CD4-positive, alpha-beta T cell treated with Interferon alpha-2 for 1 hour (primary cell): ENCODE results near the gene RPL7A.

ENCODE experiments used
- DNase-seq, 2 donors: peaks; one replicate each; pipeline ENCODE4 v3.0.0-alpha.2; 2020 to 2022

Gene RPL7A

GRCh38 chr9:133349965-133350616, 2.1 kb downstream of the RPL7A start:
- no peak for DNase-seq

- DNase-seq: no peak
Observed at GRCh38 chr9:133351526-133351907, 3.5 kb downstream of the RPL7A start.

GRCh38 chr9:133351908-133352634, 4.1 kb downstream of the RPL7A start:
- DNase-seq: peak; percentile 31 to 42

GRCh38 chr9:133352635-133353340, 4.8 kb downstream of the RPL7A start:
- DNase-seq: no peak

- DNase-seq: no peak
Observed at GRCh38 chr9:133353548-133353947, 5.5 kb downstream of the RPL7A start.

GRCh38 chr9:133354766-133355165, 6.7 kb downstream of the RPL7A start:
- no peak for DNase-seq

GRCh38 chr9:133355881-133356357, 7.9 kb downstream of the RPL7A start:
- DNase-seq: no peak

GRCh38 chr9:133356391-133357091, 8.5 kb downstream of the RPL7A start, which contains the start of the genes SURF1 and SURF2:
Gene SURF1 (minus strand): TSS chr9:133356487. CDS start chr9:133356453, 34 bp downstream.
Gene SURF2 (plus strand): TSS chr9:133356550. CDS start chr9:133356593, 43 bp downstream.
- DNase-seq: peak; percentile 85 to 91

- no peak for DNase-seq
Observed at GRCh38 chr9:133357656-133358055, 9.6 kb downstream of the RPL7A start.

GRCh38 chr9:133359399-133360175, 11.6 kb downstream of the RPL7A start:
- DNase-seq: no peak

- no peak for DNase-seq
Observed at GRCh38 chr9:133360400-133361393, 12.7 kb downstream of the RPL7A start.

- no peak for DNase-seq
Observed at GRCh38 chr9:133361507-133362092, 13.6 kb downstream of the RPL7A start.

GRCh38 chr9:133362359-133363044, 14.5 kb downstream of the RPL7A start:
- DNase-seq: no peak

GRCh38 chr9:133366435-133366834, 18.4 kb downstream of the RPL7A start:
- DNase-seq: no peak

GRCh38 chr9:133367221-133367620, 19.2 kb downstream of the RPL7A start:
- no peak for DNase-seq

- no peak for DNase-seq
Observed at GRCh38 chr9:133367778-133368177, 19.8 kb downstream of the RPL7A start.

GRCh38 chr9:133368249-133368881, 20.3 kb downstream of the RPL7A start:
- no peak for DNase-seq

GRCh38 chr9:133369422-133369821, 21.4 kb downstream of the RPL7A start:
- DNase-seq: no peak

- no peak for DNase-seq
Observed at GRCh38 chr9:133369933-133370332, 21.9 kb downstream of the RPL7A start.
